Measurements from ENCODE around the gene PARVB. TPM values are rescaled to one million over a fixed set of nuclear protein-coding genes. Genes with fewer than 3 reads are reported as not detected.

PARVB gene
- total RNA-seq, 1 experiment from 2014 or later = 35.3 TPM

DNA sequence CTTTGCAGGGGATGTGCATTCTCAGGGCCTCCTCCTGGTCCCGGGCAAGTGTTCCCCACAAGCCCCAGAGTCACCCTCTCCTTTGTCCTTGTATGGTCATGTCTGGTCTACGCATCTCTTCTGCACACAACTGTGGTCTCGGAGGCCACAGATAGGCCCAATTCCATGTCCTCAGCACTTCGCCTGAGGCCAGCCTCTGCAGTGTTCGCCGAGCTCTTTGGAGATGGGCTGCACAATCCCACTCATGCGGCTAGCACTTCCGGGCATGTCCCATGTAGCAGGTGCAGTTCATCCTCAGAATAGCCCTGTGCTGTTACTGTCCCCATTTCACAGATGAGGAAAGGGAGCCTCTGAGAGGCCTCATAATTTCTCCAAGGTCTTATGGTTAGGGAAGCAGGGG, 164.2 kb downstream of the PARVB start:
- CTCF ChIA-PET = no interaction called here
- no peaks in the 10 kb centered on the region for H3K9me2 ChIP-seq (ENCODE audit: insufficient read depth)
- no peaks in the 10 kb centered on the region for H3K79me2 ChIP-seq (ENCODE audit: low read depth)
- intact Hi-C loops (cut with micrococcal nuclease; ENCODE audit: unreplicated experiment) = no loop called here
- BruUV-seq (replicated peaks) = no TSS peak
- TF ChIP-seq, protein P1, sequence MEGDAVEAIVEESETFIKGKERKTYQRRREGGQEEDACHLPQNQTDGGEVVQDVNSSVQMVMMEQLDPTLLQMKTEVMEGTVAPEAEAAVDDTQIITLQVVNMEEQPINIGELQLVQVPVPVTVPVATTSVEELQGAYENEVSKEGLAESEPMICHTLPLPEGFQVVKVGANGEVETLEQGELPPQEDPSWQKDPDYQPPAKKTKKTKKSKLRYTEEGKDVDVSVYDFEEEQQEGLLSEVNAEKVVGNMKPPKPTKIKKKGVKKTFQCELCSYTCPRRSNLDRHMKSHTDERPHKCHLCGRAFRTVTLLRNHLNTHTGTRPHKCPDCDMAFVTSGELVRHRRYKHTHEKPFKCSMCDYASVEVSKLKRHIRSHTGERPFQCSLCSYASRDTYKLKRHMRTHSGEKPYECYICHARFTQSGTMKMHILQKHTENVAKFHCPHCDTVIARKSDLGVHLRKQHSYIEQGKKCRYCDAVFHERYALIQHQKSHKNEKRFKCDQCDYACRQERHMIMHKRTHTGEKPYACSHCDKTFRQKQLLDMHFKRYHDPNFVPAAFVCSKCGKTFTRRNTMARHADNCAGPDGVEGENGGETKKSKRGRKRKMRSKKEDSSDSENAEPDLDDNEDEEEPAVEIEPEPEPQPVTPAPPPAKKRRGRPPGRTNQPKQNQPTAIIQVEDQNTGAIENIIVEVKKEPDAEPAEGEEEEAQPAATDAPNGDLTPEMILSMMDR (conservative IDR thresholded peaks at IDR 0.05) = no peak
- no peak for TF ChIP-seq EZH2 (IDR thresholded peaks at IDR 0.05; ENCODE audit: low read depth)
- peaks cover 46% of the 10 kb centered on the region for H3K27me3 ChIP-seq (ENCODE audit: insufficient read depth, low read depth)
- DNase-seq = no peak
- H3K4me3 ChIP-seq = no peak overlapping the region
- H3K27ac ChIP-seq = no peak overlapping the region
- peaks cover 4% of the 10 kb centered on the region; the same call in 1 of the 2 replicates for H4K20me1 ChIP-seq (ENCODE audit: insufficient read depth)
- no peaks in the 10 kb centered on the region for H3K9me3 ChIP-seq (ENCODE audit: insufficient read depth, low read depth)
- POLR2A ChIA-PET (ENCODE audit: unreplicated experiment) = interaction anchor here (0.6 kb wide), 1 partner anchor 327 kb away, joined by 4 read pairs; no protein-coding TSS in a partner anchor
- peaks cover 17% of the 10 kb centered on the region for H3K4me1 ChIP-seq (replicated peaks; ENCODE audit: insufficient read depth)
- no peak overlapping the region for H2AFZ ChIP-seq
- no peak overlapping the region for H3K4me2 ChIP-seq
- peaks cover 20% of the 10 kb centered on the region; the same call in 1 of the 2 replicates for H3F3A ChIP-seq (ENCODE audit: insufficient read depth, low read depth)
- no peaks in the 10 kb centered on the region for H3K36me3 ChIP-seq (ENCODE audit: low read depth)

DNA sequence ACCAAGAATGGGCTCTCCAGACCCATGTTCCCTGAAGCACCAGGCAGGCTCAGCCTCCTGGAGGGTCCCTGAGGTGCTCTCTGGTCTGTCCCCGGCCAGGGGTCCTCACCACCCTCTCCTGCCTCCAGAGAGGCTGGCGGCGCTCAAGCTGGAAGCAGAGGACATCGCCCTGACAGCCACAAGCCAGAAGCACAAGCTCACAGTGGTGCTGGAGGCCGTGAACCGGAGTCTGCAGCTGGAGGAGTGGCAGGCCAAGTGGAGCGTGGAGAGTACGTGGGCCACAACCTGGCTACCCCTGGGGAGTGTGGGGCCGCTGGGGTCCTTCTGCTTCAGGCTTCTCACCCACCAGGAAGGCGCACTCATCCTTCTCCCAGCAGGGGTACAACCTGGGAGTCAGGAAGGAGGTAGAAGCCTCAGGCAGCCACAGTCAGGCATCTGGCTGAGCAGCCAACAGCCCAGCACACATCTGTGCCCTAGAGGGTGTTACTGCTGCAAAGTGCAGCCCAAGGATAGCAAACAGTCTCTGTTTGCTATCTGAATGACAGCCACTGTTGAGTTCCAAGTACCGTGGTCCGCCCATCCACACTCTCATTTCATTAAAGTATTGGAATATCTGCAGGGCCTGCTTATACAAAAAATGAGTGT, 165.0 kb downstream of the PARVB start:
- no peak for DNase-seq
- Histone ChIP-seq H3F3A (ENCODE audit: insufficient read depth, low read depth) (peaks cover 26% of the 10 kb centered on the region; the same call in 1 of the 2 replicates), H3K36me3 (ENCODE audit: low read depth) (no peaks in the 10 kb centered on the region), H2AFZ (no peak overlapping the region), H3K27ac (no peak overlapping the region), H3K27me3 (ENCODE audit: insufficient read depth, low read depth) (peaks cover 39% of the 10 kb centered on the region), H3K4me2 (no peak overlapping the region), H4K20me1 (ENCODE audit: insufficient read depth) (peaks cover 7% of the 10 kb centered on the region; the same call in 1 of the 2 replicates), H3K79me2 (ENCODE audit: low read depth) (no peaks in the 10 kb centered on the region), H3K4me1 (replicated peaks; ENCODE audit: insufficient read depth) (peaks cover 25% of the 10 kb centered on the region), H3K9me2 (ENCODE audit: insufficient read depth) (no peaks in the 10 kb centered on the region), H3K4me3 (no peak overlapping the region), H3K9me3 (ENCODE audit: insufficient read depth, low read depth) (no peaks in the 10 kb centered on the region)
- no TSS peak for BruUV-seq (replicated peaks)
- ChIA-PET CTCF (no interaction called here), POLR2A (ENCODE audit: unreplicated experiment) (interaction anchor here (0.6 kb wide), 2 partner anchors 326 to 563 kb away, joined by 3 to 4 read pairs; no protein-coding TSS in a partner anchor)
- TF ChIP-seq, protein P1 (conservative IDR thresholded peaks at IDR 0.05) = no peak
- no peak for TF ChIP-seq EZH2 (IDR thresholded peaks at IDR 0.05; ENCODE audit: low read depth)
- intact Hi-C loops (cut with micrococcal nuclease; ENCODE audit: unreplicated experiment) = no loop called here

DNA sequence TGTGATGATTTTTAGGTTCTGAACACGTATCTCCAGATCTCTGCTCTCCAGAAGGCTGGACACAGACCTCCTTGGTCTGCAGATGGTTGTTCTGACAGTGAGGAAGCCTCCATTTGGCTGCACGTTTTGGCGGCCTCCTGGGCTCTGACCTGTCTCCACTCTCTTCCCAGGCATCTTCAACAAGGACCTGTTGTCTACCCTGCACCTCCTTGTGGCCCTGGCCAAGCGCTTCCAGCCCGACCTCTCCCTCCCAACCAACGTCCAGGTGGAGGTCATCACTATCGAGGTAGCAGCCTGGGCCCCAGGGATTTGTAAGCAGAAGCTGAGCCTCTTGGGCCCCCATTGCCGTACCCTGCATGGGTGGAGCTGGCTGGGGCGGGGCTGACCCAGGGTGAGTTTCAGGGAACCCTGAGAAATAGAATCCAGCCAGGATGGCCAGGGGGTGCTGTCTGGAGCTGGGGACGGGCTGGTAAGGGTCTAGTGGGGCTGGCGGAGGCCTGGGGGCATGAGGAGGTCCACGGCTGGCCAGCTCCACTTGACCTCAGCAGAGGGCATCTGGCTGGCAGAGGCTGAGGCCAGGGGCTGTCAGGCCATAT, 166.4 kb downstream of the PARVB start:
- peaks cover 36% of the 10 kb centered on the region for H3K27me3 ChIP-seq (ENCODE audit: insufficient read depth, low read depth)
- no peaks in the 10 kb centered on the region for H3K9me2 ChIP-seq (ENCODE audit: insufficient read depth)
- no peak overlapping the region for H3K27ac ChIP-seq
- CTCF ChIA-PET = no interaction called here
- intact Hi-C loops (cut with micrococcal nuclease; ENCODE audit: unreplicated experiment) = loop anchor here (10.0 kb wide), 1 partner anchor 434 kb away; no protein-coding TSS in a partner anchor
- H2AFZ ChIP-seq = no peak overlapping the region
- peaks cover 26% of the 10 kb centered on the region for H3K4me1 ChIP-seq (replicated peaks; ENCODE audit: insufficient read depth)
- TF ChIP-seq, protein P1 (conservative IDR thresholded peaks at IDR 0.05) = no peak
- no peak for TF ChIP-seq EZH2 (IDR thresholded peaks at IDR 0.05; ENCODE audit: low read depth)
- BruUV-seq (replicated peaks) = no TSS peak
- peaks cover 28% of the 10 kb centered on the region; the same call in 1 of the 2 replicates for H3F3A ChIP-seq (ENCODE audit: insufficient read depth, low read depth)
- POLR2A ChIA-PET (ENCODE audit: unreplicated experiment) = no interaction called here
- no peak overlapping the region for H3K4me2 ChIP-seq
- no peaks in the 10 kb centered on the region for H3K36me3 ChIP-seq (ENCODE audit: low read depth)
- H3K9me3 ChIP-seq (ENCODE audit: insufficient read depth, low read depth) = no peaks in the 10 kb centered on the region
- H3K79me2 ChIP-seq (ENCODE audit: low read depth) = no peaks in the 10 kb centered on the region
- no peak overlapping the region for H3K4me3 ChIP-seq
- H4K20me1 ChIP-seq (ENCODE audit: insufficient read depth) = peaks cover 7% of the 10 kb centered on the region; the same call in 1 of the 2 replicates
- DNase-seq = no peak
